NCI-H748 treated with DMSO at 0.1 percent for 48 hours (cell line): Measurements from ENCODE around the gene HOXD10.

Source experiments
- DNase-seq: peaks from one replicate; lab custom pipeline; 2025; lab: John Stamatoyannopoulos, UW

The HOXD10 gene

DNA sequence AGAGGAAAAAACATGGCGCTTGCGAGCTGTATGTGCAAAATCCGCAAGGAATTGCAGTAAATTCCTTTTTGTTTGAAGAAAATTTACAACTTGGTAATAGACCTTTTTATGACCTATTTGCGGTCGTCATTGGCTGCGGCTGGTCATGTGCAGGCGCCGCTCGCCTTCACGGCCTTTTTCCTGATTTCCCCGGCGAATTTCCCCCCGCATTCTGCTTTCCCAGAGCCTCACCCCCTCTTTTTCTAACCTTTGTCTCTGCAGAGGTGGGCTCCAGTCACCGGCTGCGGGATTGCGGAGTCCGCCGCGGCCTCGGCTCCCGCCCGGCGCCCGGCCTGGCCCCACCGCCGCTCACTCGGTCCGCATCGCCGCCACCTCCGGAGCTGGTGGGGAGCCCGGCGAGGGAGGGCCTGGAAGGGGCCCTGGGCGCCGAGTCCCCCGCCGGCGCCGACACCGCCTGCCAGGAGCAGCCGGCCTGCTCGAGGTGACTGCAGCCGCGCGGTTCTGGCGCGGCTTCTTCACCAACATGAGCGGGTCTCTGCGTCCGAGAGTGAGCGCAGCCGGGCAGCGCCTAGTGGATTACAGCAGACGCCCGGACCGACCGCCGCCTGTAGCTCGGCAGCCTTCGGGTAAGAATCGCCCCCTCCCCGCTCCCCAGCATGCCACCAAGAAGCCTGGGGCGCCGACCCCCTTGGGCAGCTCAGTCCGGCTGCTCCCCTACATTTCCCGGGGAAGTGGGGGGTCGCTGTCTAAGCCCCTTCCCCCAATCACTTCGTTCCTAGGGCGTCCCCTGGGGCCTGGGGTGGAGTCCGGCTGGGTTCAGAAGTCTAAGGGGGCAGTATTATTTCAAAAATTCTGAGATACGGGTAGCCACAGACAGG, 20.0 kb downstream of the HOXD10 start:
- DNase-seq, result peak; percentile 57

DNA sequence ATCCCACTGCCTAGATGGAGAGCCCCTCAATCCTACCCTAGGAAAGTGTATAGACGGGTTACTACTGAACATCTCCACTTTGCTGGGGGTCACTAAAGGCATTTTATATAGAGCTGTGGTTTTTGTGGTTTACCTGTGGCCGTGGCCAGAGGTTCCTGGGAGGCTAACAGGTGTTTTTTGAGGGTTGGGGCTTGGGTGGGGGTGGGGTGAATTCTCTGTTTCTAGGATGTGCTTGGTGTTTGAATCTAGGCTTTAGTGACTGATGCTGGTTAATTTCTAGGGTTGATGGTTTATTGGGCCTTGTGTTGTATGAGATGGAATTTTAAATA, 20.6 kb downstream of the HOXD10 start:
- peak; percentile 62 for DNase-seq

DNA sequence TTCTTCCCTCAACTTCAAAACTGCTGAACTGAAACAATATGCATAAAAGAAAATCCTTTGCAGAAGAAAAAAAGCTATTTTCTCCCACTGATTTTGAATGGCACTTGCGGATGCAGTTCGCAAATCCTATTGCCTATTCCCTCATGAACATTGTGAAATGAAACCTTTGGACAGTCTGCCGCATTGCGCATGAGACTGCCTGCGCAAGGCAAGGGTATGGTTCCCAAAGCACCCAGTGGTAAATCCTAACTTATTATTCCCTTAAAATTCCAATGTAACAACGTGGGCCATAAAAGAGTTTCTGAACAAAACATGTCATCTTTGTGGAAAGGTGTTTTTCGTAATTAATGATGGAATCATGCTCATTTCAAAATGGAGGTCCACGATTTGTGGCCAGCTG, 21.3 kb downstream of the HOXD10 start:
- no peak for DNase-seq

DNA sequence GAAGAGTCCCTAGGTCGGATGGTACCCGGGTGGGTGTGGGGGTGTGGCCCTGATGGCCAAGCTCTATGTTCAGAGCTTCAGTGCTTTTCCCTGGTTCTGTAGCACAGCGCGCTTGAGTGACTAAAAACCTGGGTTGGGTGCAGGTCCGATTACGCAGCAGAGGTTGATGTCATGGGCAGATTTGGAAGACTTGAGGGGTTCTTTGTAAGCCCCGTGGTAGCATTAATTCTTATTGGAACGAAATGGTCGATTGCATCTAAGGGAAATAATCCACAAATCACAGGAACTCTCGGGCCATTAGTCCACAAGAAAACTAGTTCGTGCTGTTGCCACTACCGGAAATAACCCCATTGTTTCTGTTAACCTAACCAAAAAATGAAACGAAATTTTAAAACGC, 21.9 kb downstream of the HOXD10 start:
- DNase-seq, result peak; percentile 25

DNA sequence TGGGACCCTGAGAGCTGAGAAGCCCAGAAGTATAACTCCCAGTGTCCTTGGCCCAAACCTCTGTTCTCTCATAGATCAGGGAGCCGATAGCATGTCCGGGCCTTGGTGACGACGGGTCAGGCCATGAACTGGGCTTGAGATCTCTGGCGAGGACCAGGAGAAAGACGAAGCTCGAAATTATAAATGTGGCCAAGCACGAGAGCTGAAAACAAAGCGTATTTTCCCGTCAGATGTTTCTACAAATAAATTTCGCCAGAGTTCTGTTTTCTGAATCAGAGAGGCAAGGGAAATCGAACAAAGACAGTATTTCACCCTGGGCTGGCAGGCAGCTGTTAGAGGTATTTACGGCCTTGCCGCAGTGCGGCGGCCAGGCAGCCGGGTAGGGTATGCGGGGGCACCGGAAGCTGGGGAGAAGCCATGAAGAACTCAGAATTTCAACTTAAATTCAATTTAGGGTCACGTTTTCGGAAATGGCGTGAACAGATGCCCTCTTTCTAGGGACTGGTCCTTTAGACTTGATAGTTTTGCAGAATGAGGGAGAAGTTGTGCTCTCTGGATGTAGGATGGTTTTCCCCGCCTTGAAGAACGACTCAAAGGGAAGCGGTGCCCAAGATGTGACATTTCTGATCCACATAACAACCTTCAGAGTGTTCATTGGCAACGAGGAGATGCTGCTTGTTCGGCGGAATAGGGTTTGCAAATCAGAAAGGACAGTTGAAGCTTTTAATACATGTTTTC, 22.5 kb downstream of the HOXD10 start:
- DNase-seq, result no peak

- no peak for DNase-seq
Measured at GRCh38 chr2:176139661-176140512, 23.3 kb downstream of the HOXD10 start.

GRCh38 chr2:176140513-176141317, 24.1 kb downstream of the HOXD10 start:
- DNase-seq, result no peak

GRCh38 chr2:176142281-176142680, 25.7 kb downstream of the HOXD10 start:
- DNase-seq, result no peak

DNA sequence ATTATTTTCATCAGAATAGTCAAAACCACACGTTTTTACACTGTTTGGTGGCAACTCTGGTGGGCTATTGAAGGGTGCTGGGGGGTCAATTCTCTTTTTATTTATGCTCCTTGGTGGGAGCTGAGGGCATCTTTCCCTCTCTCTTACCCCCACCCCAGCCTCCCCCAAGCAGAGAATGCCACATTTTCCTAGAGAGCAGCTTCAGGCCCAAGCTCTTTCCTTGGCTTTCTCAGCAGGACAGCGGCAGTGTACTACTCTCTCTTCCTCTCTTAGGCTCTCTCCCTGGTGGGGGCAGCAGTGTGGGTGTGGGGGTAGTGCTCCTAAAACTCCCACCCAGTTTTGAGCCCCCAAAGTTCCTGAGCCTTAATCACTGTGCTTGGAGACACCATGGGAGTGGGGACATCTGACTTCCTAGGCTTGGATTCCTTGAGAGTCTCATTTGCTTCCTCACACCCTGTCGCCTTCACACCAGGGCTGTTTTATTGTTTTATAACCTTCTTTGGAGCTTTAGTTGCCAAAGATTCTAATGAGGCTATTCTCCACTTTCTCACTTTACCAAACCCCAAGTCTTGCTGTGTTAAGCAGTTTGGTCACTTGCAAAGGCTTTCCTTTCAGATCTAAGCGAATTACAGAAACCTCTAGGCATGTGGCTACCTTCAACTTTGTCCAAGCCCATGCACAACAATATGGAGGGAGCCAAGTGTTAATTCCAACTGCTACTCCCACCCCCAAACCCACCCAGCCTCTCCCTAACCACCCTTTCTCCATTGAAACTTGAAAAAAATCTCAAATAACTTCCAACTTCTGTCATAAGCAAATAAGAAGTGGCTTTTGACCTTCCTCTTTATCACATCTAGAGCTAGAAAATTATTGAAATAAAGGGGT, 28.7 kb downstream of the HOXD10 start:
- no peak for DNase-seq

DNA sequence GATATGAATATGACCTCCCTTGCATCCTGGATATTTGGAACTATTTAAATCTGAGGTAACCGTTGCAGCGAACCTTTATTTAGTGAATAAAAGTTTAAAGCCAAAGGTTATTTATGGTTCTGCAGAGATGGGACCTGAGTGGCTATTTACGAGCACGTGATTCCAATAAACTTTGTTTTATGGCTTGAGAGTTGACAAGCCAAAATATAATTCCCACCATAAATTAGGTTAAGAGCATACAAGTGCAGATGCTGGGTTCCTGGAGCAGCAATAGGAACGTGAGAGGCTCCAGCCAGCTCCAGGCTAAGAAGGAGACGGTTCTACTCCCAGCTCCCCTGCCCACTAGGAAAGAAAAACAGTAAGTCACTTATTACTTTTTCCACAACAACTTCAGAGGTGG, 29.5 kb downstream of the HOXD10 start:
- no peak for DNase-seq

DNA sequence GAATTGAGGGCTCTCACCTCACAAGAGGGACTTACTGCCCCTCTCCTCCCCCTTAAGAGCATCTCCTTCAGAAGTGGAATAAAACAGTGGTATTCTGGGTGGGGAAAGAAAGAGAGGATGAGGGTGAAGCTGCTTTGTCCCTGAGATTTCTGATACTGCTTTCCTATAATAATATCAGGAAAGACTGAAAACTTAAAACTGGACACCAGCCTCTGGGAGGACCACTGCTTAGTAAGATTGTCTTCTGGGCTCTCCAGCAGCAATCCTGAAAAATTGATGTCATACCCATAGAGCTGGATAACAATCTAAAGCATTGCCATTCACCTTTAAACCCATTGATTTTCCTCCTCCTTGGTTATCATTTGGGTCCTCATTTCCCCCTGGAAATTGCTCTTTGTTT, 30.1 kb downstream of the HOXD10 start:
- DNase-seq, result no peak

DNA sequence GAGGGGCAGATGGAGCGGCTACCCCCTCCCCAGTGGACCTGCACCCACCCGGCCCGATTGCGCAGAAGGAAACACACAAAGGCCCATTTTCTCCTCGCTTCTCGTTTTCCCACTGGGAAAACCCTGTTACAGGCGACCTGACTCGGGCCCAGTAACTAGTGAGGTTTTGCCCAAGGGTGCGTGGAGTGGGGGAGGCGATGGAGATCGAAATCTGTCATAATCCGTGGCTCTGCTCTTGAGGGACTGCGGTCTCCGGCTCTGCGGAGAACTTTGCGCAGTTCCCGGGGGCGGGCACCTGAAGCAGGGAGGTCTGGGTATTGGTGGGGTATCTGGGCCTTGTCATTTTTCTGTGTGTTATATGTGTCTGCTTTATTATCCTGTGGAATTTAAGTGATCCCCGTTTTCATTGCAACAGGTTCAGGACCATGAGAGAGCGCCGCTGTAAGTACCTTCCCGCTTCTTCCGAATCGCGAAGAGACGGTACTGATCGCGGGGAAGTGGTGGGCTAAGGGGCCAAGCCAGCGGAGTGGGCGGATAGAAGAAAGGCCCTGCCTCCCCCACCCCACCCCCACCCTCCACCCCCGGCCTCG, 30.7 kb downstream of the HOXD10 start:
- no peak for DNase-seq

GRCh38 chr2:176147800-176148496, 31.4 kb downstream of the HOXD10 start:
- DNase-seq, result no peak

DNA sequence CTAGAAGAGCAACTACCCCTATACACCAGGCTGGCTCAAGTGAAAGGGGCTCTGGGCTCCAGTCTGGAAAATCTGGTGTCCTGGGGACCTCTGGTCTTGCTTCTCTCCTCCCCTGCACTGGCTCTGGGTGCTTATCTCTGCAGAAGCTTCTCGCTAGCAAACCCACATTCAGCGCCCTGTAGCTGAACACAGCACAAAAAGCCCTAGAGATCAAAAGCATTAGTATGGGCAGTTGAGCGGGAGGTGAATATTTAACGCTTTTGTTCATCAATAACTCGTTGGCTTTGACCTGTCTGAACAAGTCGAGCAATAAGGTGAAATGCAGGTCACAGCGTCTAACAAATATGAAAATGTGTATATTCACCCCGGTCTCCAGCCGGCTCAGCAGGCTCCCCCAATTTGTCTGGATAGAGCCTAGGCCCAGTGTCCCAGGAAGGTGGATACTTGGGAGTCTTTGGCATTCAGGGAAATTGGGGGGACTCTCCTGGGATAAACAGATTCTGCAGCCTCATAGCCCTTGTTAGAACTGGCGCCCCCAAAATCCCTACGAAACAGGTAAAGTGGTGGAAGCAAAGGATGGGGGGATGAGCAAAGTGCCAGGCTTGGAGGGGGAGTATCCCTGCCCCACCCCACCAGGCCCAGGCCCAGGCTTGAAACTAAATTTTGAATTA, 32.3 kb downstream of the HOXD10 start:
- no peak for DNase-seq

DNA sequence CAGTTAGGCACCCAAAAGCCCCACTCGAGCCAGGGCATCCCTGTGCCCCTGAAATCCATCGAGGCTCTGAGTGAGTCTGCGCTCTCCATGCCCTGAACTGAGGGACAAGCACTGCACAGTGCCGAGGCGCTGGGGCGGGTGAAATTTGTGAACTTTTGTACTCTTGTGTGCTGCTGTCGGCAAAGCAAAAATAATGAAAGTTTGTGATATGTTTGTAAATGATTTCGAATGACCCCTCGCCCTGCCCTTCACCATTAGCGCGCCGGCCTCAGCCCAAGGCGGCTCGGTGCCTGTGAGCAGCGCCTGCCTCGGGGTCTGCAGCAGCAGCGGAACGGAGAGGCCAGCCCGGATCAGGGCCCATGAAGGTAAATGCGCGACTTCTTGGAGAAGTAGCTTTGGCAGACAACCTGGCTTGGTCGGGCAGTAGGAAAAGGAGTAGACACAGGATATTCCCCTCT, 32.9 kb downstream of the HOXD10 start:
- DNase-seq, result no peak

DNA sequence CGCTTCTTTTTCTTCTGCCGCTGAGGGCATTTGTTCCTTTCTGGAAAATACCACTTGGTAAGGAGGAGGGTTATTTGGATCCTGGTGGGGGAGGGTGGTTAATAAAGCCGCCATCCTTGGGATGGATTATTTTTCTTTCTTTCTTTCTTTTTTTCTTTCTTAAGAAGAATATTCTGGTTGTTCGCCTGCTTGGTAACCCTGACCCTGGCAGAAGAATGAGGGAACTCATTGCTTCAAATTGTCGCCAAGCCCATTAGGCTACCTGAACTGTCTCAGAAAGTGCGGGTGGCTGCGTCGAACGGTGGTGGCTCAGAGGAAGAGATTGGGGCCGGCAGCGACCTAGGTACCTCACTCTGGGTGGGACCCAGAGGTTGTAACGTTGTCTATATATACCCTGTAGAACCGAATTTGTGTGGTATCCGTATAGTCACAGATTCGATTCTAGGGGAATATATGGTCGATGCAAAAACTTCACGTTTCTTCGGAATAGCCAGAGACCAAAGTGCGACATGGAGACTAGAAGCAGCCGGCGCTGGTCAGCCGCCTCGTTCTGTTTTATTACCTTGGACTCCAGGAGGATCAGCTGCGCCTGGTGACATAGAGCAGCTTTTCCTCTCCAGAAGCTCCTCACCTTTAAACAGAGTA, 33.5 kb downstream of the HOXD10 start:
- no peak for DNase-seq

GRCh38 chr2:176150584-176151441, 34.2 kb downstream of the HOXD10 start:
- no peak for DNase-seq
